CMK (cell line): ENCODE results near the gene ZFAND3.

Experiments
- DNase-seq: peaks from one replicate; pipeline ENCODE4 v3.0.0-alpha.2; 2010; ENCODE audit warnings: low read depth

The ZFAND3 gene

GRCh38 chr6:38004908-38005307 lies 185.4 kb downstream of the ZFAND3 start:
- DNase-seq: no peak

- no peak for DNase-seq
Observed at GRCh38 chr6:38011937-38012336, 192.4 kb downstream of the ZFAND3 start.

DNA sequence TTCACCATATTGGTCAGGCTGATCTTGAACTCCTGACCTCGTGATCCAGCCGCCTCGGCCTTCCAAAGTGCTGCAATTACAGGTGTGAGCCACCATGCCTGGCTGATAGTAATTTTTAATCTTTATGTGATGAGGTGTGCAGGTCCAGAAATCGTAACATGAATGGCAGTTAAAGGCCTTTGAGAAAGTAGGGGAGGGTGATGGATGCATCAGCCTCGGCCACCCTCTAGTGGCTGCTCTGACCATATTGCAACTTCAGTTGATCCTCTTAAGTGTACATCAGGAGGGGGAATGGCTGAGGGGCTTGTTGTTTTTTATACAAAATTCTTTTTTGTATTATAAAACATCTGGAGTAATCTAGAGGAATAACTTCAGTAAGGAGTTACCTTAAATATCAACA lies 193.0 kb downstream of the ZFAND3 start:
- no peak for DNase-seq

- no peak for DNase-seq
Observed at GRCh38 chr6:38015341-38015740, 195.8 kb downstream of the ZFAND3 start.

GRCh38 chr6:38016824-38017223 lies 197.3 kb downstream of the ZFAND3 start:
- no peak for DNase-seq

GRCh38 chr6:38018755-38019165 lies 199.2 kb downstream of the ZFAND3 start:
- no peak for DNase-seq

- no peak for DNase-seq
Observed at GRCh38 chr6:38020593-38020992, 201.1 kb downstream of the ZFAND3 start.

- DNase-seq: no peak
Observed at GRCh38 chr6:38021029-38021428, 201.5 kb downstream of the ZFAND3 start.

GRCh38 chr6:38021571-38021970 lies 202.0 kb downstream of the ZFAND3 start:
- DNase-seq: no peak

- DNase-seq: no peak
Observed at GRCh38 chr6:38022688-38023087, 203.2 kb downstream of the ZFAND3 start.

GRCh38 chr6:38024908-38025307 lies 205.4 kb downstream of the ZFAND3 start:
- DNase-seq: no peak

- DNase-seq: no peak
Observed at GRCh38 chr6:38025451-38025850, 205.9 kb downstream of the ZFAND3 start.

DNA sequence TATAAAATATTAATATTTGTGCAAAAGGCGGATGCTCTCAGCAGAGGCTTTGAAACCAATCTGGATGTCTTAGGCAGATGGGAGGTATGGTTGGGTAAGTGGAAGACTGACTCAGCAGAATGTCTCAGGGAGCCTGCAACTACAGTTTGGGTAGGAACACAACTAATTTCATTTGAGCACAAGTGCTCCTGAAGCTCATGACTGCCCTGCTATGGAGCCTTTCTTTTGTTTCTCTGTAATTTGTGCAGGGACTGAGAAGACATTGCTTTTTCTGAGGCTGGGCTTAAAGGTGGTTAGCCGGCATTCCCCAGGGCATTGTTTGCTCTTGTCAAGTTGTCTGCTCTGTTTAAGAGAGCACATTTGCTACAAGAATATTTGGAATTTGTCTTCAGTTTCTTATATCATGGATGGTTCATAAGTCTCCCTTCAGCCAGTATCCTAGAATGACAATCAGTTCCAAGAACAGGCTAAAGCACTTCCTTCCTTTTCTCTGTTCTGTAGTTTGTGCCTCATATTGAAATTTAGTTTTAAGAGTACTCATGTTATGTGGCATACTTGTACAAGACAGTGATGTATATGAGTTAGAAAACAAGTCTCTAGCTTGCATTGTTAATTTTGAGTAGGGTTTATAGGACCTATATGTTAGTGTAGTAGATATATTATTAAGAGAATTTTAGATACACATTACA lies 208.3 kb downstream of the ZFAND3 start:
- no peak for DNase-seq

GRCh38 chr6:38030380-38030779 lies 210.9 kb downstream of the ZFAND3 start:
- no peak for DNase-seq

- DNase-seq: no peak
Observed at GRCh38 chr6:38032797-38033196, 213.3 kb downstream of the ZFAND3 start.

DNA sequence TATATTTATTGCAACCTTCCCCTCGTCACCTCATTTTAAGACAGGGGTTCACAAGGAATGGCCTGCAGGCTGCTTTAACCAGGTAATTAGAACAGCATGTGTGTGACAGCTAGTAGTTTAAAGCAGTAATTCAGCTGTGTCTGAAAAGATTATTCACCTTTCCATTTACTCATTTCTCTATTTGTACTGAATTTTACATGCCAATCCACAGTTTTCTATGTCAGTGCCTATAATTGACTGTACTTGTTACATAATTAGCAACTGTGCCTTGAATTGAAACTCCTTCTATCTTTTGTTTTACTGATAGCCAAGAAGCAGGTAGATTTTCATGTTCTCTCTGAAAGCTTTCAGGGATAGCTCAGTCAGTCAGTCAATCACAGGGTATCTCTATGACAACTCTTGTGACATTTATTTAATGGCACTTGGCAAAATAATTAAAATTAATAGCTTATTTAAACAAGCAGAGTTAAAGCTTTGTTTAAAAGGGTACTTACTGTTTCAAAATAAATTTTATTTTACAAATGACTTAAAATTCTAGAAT lies 214.0 kb downstream of the ZFAND3 start:
- DNase-seq: no peak

GRCh38 chr6:38034274-38034914 lies 214.9 kb downstream of the ZFAND3 start:
- DNase-seq: no peak

- DNase-seq: no peak
Observed at GRCh38 chr6:38035478-38035877, 216.0 kb downstream of the ZFAND3 start.

GRCh38 chr6:38039502-38039901 lies 220.0 kb downstream of the ZFAND3 start:
- no peak for DNase-seq

- no peak for DNase-seq
Observed at GRCh38 chr6:38040254-38040653, 220.7 kb downstream of the ZFAND3 start.

DNA sequence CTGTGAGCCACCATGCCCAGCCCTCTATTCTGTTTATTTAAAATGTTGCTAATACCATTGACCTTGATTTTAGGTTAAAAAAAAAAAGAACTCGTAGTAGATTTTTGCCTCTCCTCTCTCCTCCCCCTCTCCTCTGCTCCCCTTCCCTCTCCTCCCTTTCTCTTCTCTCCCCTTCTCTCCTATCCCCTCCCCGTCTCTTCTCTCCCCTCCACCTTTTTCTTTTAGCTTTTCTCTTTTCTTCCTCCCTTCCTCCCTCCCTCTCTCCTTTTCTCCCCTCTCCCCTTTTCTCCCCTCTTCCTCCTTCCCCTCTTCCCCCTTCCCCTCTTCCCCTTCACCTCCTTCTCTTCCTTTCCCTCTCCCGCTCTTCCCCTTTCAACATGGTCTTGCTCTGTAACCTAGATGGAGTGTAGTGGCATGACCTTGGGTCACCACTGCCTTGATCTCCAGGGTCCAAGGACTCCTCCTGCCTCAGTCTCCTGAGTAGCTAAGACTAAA lies 223.8 kb downstream of the ZFAND3 start:
- DNase-seq: no peak

- no peak for DNase-seq
Observed at GRCh38 chr6:38045701-38046305, 226.3 kb downstream of the ZFAND3 start.

- DNase-seq: no peak
Observed at GRCh38 chr6:38047562-38047961, 228.0 kb downstream of the ZFAND3 start.
